T47D (cell line): Measurements from ENCODE around the gene CCNE1.
"Not testable (repeated sequence)": the region's sequence is repeated elsewhere in the genome, so short reads cannot be mapped to it uniquely, and the experiment has no call there.

Source experiments
- DNase-seq, 2 experiments: peaks; one replicate each; pipeline versions ENCODE4 v3.0.0 to v3.0.0-alpha.2; 2011 to 2012; ENCODE audit warnings: low read depth in 1 of 2, low spot score in 1 of 2
- JUND ChIP-seq: IDR thresholded peaks from 2 replicates; pipeline ENCODE4 v1.6.1; 2012; ENCODE audit warnings: low read depth
- in situ Hi-C: cut with HindIII; loops from 2 replicates; pipeline ENCODE4 v1.10.0; 2016; ENCODE audit warnings: low sequenced_read_pairs, low pct_unique_long_range_greater_than_20kb

Gene CCNE1

DNA sequence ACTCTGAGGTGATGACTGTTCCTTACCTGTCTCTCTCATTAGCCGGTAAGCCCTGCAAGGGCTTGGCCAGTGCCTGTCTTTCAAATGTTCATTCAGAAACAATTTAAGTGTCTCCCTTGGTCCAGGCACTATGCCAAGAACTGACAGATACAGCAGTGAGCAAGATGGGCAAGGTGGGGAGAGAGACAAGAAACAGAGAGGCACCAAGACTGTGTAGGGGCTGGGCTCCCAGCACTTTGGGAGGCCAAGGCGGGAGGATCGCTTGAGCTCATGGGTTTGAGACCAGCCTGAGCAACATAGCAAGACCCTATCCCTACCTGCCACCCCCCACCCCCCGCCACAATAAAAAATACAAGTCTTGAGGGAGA, 1.3 kb upstream of the CCNE1 start:
- no peak for TF ChIP-seq JUND
- in situ Hi-C loops = no loop called here
- no peak for DNase-seq

GRCh38 chr19:29812080-29812880, 489 bp downstream of the CCNE1 start:
- DNase-seq = no peak
- in situ Hi-C loops = no loop called here
- no peak for TF ChIP-seq JUND

DNA sequence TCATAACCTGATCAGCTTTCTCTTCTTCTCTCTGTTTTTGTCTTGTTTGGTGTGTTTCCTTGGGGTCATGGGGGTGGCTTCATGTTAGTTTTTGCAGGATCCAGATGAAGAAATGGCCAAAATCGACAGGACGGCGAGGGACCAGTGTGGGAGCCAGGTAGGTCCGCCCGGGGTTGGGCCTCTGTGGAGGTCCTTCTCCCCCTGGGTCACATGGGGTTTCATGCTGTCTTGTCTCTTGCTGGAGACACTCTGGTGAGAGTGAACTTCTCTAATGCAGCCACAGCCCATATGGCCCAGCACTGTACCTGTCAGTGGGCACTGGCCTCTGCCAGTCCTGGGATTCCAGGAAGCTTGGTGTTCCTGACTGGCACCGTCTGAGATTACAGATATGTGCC, 1.1 kb downstream of the CCNE1 start:
- DNase-seq = no peak
- in situ Hi-C loops = no loop called here
- TF ChIP-seq JUND = no peak

DNA sequence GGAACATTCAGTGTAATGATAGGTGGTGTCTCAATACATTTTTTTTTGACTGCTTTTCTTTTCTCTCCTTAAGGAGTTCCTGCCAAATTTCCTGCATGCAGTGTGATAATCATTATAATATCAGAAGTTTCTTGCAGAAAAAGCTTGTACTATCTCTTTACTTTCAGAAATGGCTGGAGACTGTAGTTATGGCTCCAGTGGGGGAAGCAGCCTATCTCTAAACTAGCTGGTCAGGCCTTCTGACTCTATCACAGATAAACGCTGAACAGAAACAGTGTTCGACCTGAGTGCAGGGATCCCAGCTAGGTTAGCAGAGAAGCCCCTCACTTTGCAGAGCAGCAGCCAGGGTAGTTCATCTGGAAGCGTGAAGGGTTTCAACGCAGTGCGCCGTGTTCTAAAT, 1.9 kb downstream of the CCNE1 start:
- in situ Hi-C loops = no loop called here
- TF ChIP-seq JUND = no peak
- no peak for DNase-seq

- DNase-seq = no peak
- in situ Hi-C loops = no loop called here
- no peak for TF ChIP-seq JUND
These were observed 3.4 kb downstream of the CCNE1 start for GRCh38 chr19:29815231-29815630.

GRCh38 chr19:29817316-29817715, 5.5 kb downstream of the CCNE1 start:
- TF ChIP-seq JUND = no peak
- no peak for DNase-seq
- in situ Hi-C loops = no loop called here

GRCh38 chr19:29819300-29819699, 7.5 kb downstream of the CCNE1 start:
- in situ Hi-C loops = no loop called here
- DNase-seq = no peak
- TF ChIP-seq JUND = no peak

- TF ChIP-seq JUND = no peak
- no peak for DNase-seq
- in situ Hi-C loops = no loop called here
These were observed 8.2 kb downstream of the CCNE1 start for GRCh38 chr19:29819986-29820385.

DNA sequence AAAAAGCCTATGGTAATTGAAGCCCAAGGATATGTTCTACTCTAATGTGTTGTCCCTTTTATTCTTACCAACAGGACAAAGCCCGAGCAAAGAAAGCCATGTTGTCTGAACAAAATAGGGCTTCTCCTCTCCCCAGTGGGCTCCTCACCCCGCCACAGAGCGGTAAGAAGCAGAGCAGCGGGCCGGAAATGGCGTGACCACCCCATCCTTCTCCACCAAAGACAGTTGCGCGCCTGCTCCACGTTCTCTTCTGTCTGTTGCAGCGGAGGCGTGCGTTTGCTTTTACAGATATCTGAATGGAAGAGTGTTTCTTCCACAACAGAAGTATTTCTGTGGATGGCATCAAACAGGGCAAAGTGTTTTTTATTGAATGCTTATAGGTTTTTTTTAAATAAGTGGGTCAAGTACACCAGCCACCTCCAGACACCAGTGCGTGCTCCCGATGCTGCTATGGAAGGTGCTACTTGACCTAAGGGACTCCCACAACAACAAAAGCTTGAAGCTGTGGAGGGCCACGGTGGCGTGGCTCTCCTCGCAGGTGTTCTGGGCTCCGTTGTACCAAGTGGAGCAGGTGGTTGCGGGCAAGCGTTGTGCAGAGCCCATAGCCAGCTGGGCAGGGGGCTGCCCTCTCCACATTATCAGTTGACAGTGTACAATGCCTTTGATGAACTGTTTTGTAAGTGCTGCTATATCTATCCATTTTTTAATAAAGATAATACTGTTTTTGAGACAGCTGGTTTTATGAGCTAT, 12.0 kb downstream of the CCNE1 start:
- TF ChIP-seq JUND = no peak
- in situ Hi-C loops = no loop called here
- no peak for DNase-seq

- DNase-seq, in situ Hi-C loops: not testable (repeated sequence)
These were observed 13.5 kb downstream of the CCNE1 start for GRCh38 chr19:29825263-29825662.

- in situ Hi-C loops = no loop called here
- no peak for DNase-seq
- TF ChIP-seq JUND = no peak
These were observed 19.3 kb downstream of the CCNE1 start for GRCh38 chr19:29831041-29831548.

GRCh38 chr19:29831686-29832085, 19.9 kb downstream of the CCNE1 start:
- TF ChIP-seq JUND = no peak
- no peak for DNase-seq
- in situ Hi-C loops = no loop called here

GRCh38 chr19:29832801-29833200, 21.0 kb downstream of the CCNE1 start:
- DNase-seq = no peak
- in situ Hi-C loops = no loop called here
- no peak for TF ChIP-seq JUND
